HG02870 (cell line): ENCODE results near the gene MESP2.

Experiments
- ATAC-seq: cut with Tn5 transposase; IDR thresholded peaks from one replicate; pipeline ENCODE4 v1.9.1; 2021; ENCODE audit warnings: mild to moderate bottlenecking, moderate library complexity; ENCODE audit not compliant: unreplicated experiment

The MESP2 gene

GRCh38 chr15:89812847-89813320, 36.8 kb downstream of the MESP2 start:
- no peak for ATAC-seq

GRCh38 chr15:89813381-89814111, 37.4 kb downstream of the MESP2 start:
- ATAC-seq: no peak

GRCh38 chr15:89814112-89814742, 38.1 kb downstream of the MESP2 start:
- no peak for ATAC-seq

- no peak for ATAC-seq
Observed at GRCh38 chr15:89815769-89816168, 39.6 kb downstream of the MESP2 start.

- ATAC-seq: no peak
Observed at GRCh38 chr15:89817701-89818280, 41.7 kb downstream of the MESP2 start.

GRCh38 chr15:89818287-89818686, 42.2 kb downstream of the MESP2 start:
- ATAC-seq: no peak

- ATAC-seq: no peak
Observed at GRCh38 chr15:89820666-89821611, 44.8 kb downstream of the MESP2 start.

- ATAC-seq: no peak
Observed at GRCh38 chr15:89822026-89822425, 45.9 kb downstream of the MESP2 start.

- ATAC-seq: no peak
Observed at GRCh38 chr15:89822611-89822950, 46.4 kb downstream of the MESP2 start.

- no peak for ATAC-seq
Observed at GRCh38 chr15:89822951-89823711, 47.0 kb downstream of the MESP2 start.

GRCh38 chr15:89823836-89824606, 47.9 kb downstream of the MESP2 start:
- no peak for ATAC-seq

GRCh38 chr15:89824607-89824867, 48.4 kb downstream of the MESP2 start:
- ATAC-seq: no peak

GRCh38 chr15:89825271-89825940, 49.3 kb downstream of the MESP2 start:
- no peak for ATAC-seq

- ATAC-seq: no peak
Observed at GRCh38 chr15:89826671-89827655, 50.8 kb downstream of the MESP2 start.

GRCh38 chr15:89827829-89828228, 51.7 kb downstream of the MESP2 start:
- ATAC-seq: no peak
